Activated naive CD8-positive, alpha-beta T cell treated with anti-CD3 and anti-CD28 coated beads, Interleukin-2, amount 10 ng/mL, durations not matched to agents 7 days and 5 days (primary cell): ENCODE data around the gene ZNF780B. TPM values are rescaled to one million over a fixed set of nuclear protein-coding genes. Genes with fewer than 3 reads are reported as not detected.
A peak's percentile ranks its signal among the peaks of the same experiment; 100 is the strongest.

Experiments used
- ATAC-seq: fragments of 150-1000 bp; cut with Tn5 transposase; one replicate; pipeline ENCODE4 v1.10.0; 2021; ENCODE audit warnings: low read depth, moderate library complexity
- POLR2A ChIA-PET: fragments of 350-600 bp; sonication (Branson Sonifier 250); formaldehyde crosslinking; loops from one replicate; lab custom pipeline; 2021; ENCODE audit warnings: antibody characterized with exemption; lab: Charles Lee
- DNase-seq: peaks from one replicate; pipeline ENCODE4 v3.0.0; 2021
- H3K27ac Mint-ChIP-seq: one replicate; pipeline ENCODE4 v1.8.0; 2022; ENCODE audit warnings: mild to moderate bottlenecking, mixed read lengths
- H3K27me3 Mint-ChIP-seq: one replicate; pipeline ENCODE4 v1.8.0; 2022; ENCODE audit warnings: mild to moderate bottlenecking, moderate library complexity, mixed read lengths
- H3K36me3 Mint-ChIP-seq: one replicate; pipeline ENCODE4 v1.8.0; 2021; ENCODE audit warnings: mild to moderate bottlenecking, mixed read lengths
- H3K4me1 Mint-ChIP-seq: one replicate; pipeline ENCODE4 v1.8.0; 2021; ENCODE audit warnings: mixed read lengths
- H3K4me3 Mint-ChIP-seq: one replicate; pipeline ENCODE4 v1.8.0; 2022; ENCODE audit warnings: mild to moderate bottlenecking, moderate library complexity, mixed read lengths
- H3K9me3 Mint-ChIP-seq: one replicate; pipeline ENCODE4 v1.8.0; 2021; ENCODE audit warnings: mixed read lengths
- total RNA-seq, 2 experiments: library from RNA; stranded (reverse); gene quantifications; one replicate each; pipeline ENCODE4 v1.2.3, GENCODE V29; 2021

The ZNF780B gene
- 10 to 100 TPM; 35.6 to 39.4 TPM for total RNA-seq

GRCh38 chr19:40055832-40056504, at the start of gene ZNF780B:
ZNF780B (minus strand) TSS chr19:40056231; CDS start chr19:40050332, 5,899 bp downstream.
- H3K4me3 Mint-ChIP-seq = peak within 1 kb of the TSS; percentile 99
- DNase-seq (peak; percentile 79), ATAC-seq (peak; percentile 92)
- H3K27me3 Mint-ChIP-seq = peaks cover 8% of the 10 kb centered on the region
- POLR2A ChIA-PET = interaction anchor here (0.8 to 2.2 kb wide), 4 partner anchors 35 to 222 kb away, joined by 5 to 11 read pairs (median 6); partner anchors contain the start of genes DYRK1B, PSMC4, ZNF546 and ZNF780A
- peaks cover 31% of the 10 kb centered on the region for H3K9me3 Mint-ChIP-seq
- peak within 1 kb of the TSS; percentile 97 for H3K27ac Mint-ChIP-seq
- peaks cover 28% of the 10 kb centered on the region for H3K36me3 Mint-ChIP-seq
- peaks cover 40% of the 10 kb centered on the region for H3K4me1 Mint-ChIP-seq

- ATAC-seq (no peak), DNase-seq (no peak)
- Mint-ChIP-seq H3K4me1 (no peaks in the 10 kb centered on the region), H3K9me3 (peaks cover 2% of the 10 kb centered on the region), H3K27me3 (peaks cover 4% of the 10 kb centered on the region), H3K36me3 (no peaks in the 10 kb centered on the region), H3K4me3 (no peak overlapping the region), H3K27ac (no peak overlapping the region)
- POLR2A ChIA-PET = no interaction called here
These were observed 48.7 kb upstream of the ZNF780B start for GRCh38 chr19:40104754-40105153.

- POLR2A ChIA-PET = no interaction called here
- Mint-ChIP-seq H3K27me3 (peaks cover 10% of the 10 kb centered on the region), H3K27ac (no peak overlapping the region), H3K9me3 (peaks cover 2% of the 10 kb centered on the region), H3K4me3 (no peak overlapping the region), H3K36me3 (no peaks in the 10 kb centered on the region), H3K4me1 (no peaks in the 10 kb centered on the region)
- DNase-seq (no peak), ATAC-seq (no peak)
These were observed 47.6 kb upstream of the ZNF780B start for GRCh38 chr19:40103600-40103999.

- Mint-ChIP-seq H3K27ac (no peak overlapping the region), H3K4me1 (no peaks in the 10 kb centered on the region), H3K36me3 (no peaks in the 10 kb centered on the region), H3K9me3 (peaks cover 2% of the 10 kb centered on the region), H3K4me3 (no peak overlapping the region), H3K27me3 (peaks cover 14% of the 10 kb centered on the region)
- POLR2A ChIA-PET = no interaction called here
- DNase-seq (no peak), ATAC-seq (no peak)
These were observed 45.8 kb upstream of the ZNF780B start for GRCh38 chr19:40101813-40102212.

- Mint-ChIP-seq H3K36me3 (peaks cover 11% of the 10 kb centered on the region), H3K9me3 (peaks cover 7% of the 10 kb centered on the region), H3K4me1 (peaks cover 17% of the 10 kb centered on the region), H3K27ac (no peak overlapping the region), H3K27me3 (peaks cover 24% of the 10 kb centered on the region), H3K4me3 (no peak overlapping the region)
- no peak for ATAC-seq
- POLR2A ChIA-PET = no interaction called here
- no peak for DNase-seq
These were observed 37.4 kb upstream of the ZNF780B start for GRCh38 chr19:40093416-40093815.

GRCh38 chr19:40091205-40092129, 35.4 kb upstream of the ZNF780B start:
- peak overlapping the region; percentile 99 for H3K4me3 Mint-ChIP-seq
- no peak for ATAC-seq
- H3K27me3 Mint-ChIP-seq = peaks cover 19% of the 10 kb centered on the region
- peaks cover 25% of the 10 kb centered on the region for H3K4me1 Mint-ChIP-seq
- POLR2A ChIA-PET = interaction anchor here (0.5 to 2.4 kb wide), 4 partner anchors 36 to 121 kb away, joined by 4 to 11 read pairs (median 8); partner anchors contain the start of genes PSMC4 and ZNF780B
- H3K9me3 Mint-ChIP-seq = peaks cover 9% of the 10 kb centered on the region
- peak overlapping the region; percentile 100 for H3K27ac Mint-ChIP-seq
- peaks cover 20% of the 10 kb centered on the region for H3K36me3 Mint-ChIP-seq
- DNase-seq = no peak

- Mint-ChIP-seq H3K36me3 (peaks cover 20% of the 10 kb centered on the region), H3K9me3 (peaks cover 6% of the 10 kb centered on the region), H3K4me3 (peak within 1 kb of the TSS; percentile 99), H3K27ac (peak within 1 kb of the TSS; percentile 100), H3K27me3 (peaks cover 13% of the 10 kb centered on the region), H3K4me1 (peaks cover 25% of the 10 kb centered on the region)
- POLR2A ChIA-PET = interaction anchor here (0.5 to 2.4 kb wide), 4 partner anchors 35 to 120 kb away, joined by 4 to 11 read pairs (median 8); partner anchors contain the start of genes PSMC4 and ZNF780B
- ATAC-seq = peak; percentile 90
- DNase-seq = peak; percentile 82
These were observed 34.5 kb upstream of the ZNF780B start, which contains the start of gene ZNF780A for GRCh38 chr19:40090241-40091204. ZNF780A (minus strand) TSS chr19:40090943; CDS start chr19:40084753, 6,190 bp downstream.

- Mint-ChIP-seq H3K9me3 (peaks cover 5% of the 10 kb centered on the region), H3K36me3 (peaks cover 21% of the 10 kb centered on the region), H3K4me3 (peak overlapping the region; percentile 99), H3K27ac (peak overlapping the region; percentile 9), H3K4me1 (peaks cover 25% of the 10 kb centered on the region), H3K27me3 (peaks cover 5% of the 10 kb centered on the region)
- DNase-seq (no peak), ATAC-seq (no peak)
- POLR2A ChIA-PET = interaction anchor here (1.9 to 2.4 kb wide), 2 partner anchors 92 to 119 kb away, joined by 5 to 11 read pairs; partner anchors contain the start of gene PSMC4
These were observed 33.4 kb upstream of the ZNF780B start for GRCh38 chr19:40089462-40089861.

- Mint-ChIP-seq H3K27ac (no peak overlapping the region), H3K4me3 (peak overlapping the region; percentile 36), H3K36me3 (peaks cover 26% of the 10 kb centered on the region), H3K9me3 (peaks cover 5% of the 10 kb centered on the region), H3K27me3 (no peaks in the 10 kb centered on the region), H3K4me1 (peaks cover 27% of the 10 kb centered on the region)
- POLR2A ChIA-PET = no interaction called here
- ATAC-seq (no peak), DNase-seq (no peak)
These were observed 32.4 kb upstream of the ZNF780B start for GRCh38 chr19:40088299-40089047.

- ATAC-seq (no peak), DNase-seq (no peak)
- peaks cover 5% of the 10 kb centered on the region for H3K9me3 Mint-ChIP-seq
- peaks cover 24% of the 10 kb centered on the region for H3K4me1 Mint-ChIP-seq
- H3K4me3 Mint-ChIP-seq = no peak overlapping the region
- no peaks in the 10 kb centered on the region for H3K27me3 Mint-ChIP-seq
- POLR2A ChIA-PET = no interaction called here
- H3K36me3 Mint-ChIP-seq = peaks cover 53% of the 10 kb centered on the region
- H3K27ac Mint-ChIP-seq = no peak overlapping the region
These were observed 28.9 kb upstream of the ZNF780B start for GRCh38 chr19:40084948-40085347.

- DNase-seq = no peak
- peaks cover 20% of the 10 kb centered on the region for H3K9me3 Mint-ChIP-seq
- no peak overlapping the region for H3K4me3 Mint-ChIP-seq
- no peak for ATAC-seq
- POLR2A ChIA-PET = interaction anchor here (0.7 kb wide), 1 partner anchor 88 kb away, joined by 3 read pairs; no protein-coding TSS in a partner anchor
- no peaks in the 10 kb centered on the region for H3K27me3 Mint-ChIP-seq
- no peak overlapping the region for H3K27ac Mint-ChIP-seq
- H3K4me1 Mint-ChIP-seq = peaks cover 4% of the 10 kb centered on the region
- H3K36me3 Mint-ChIP-seq = peaks cover 69% of the 10 kb centered on the region
These were observed 25.4 kb upstream of the ZNF780B start for GRCh38 chr19:40081411-40081810.

GRCh38 chr19:40080289-40080688, 24.3 kb upstream of the ZNF780B start:
- Mint-ChIP-seq H3K27ac (no peak overlapping the region), H3K27me3 (no peaks in the 10 kb centered on the region), H3K4me1 (peaks cover 4% of the 10 kb centered on the region), H3K4me3 (no peak overlapping the region), H3K9me3 (peaks cover 27% of the 10 kb centered on the region), H3K36me3 (peaks cover 79% of the 10 kb centered on the region)
- DNase-seq (no peak), ATAC-seq (no peak)
- POLR2A ChIA-PET = no interaction called here
